Heart left ventricle (tissue), 13 donors: ENCODE measurements around the gene RNF217.

Experiments used
- POLR2A ChIP-seq, 2 donors: fragments of 450-650 bp; IDR thresholded peaks; one replicate each; pipeline ENCODE4 v1.6.1; 2017; ENCODE audit warnings: antibody characterized with exemption in 2 of 2, mild to moderate bottlenecking in 2 of 2, moderate library complexity in 2 of 2
- TF ChIP-seq, protein P1 (sequence below), 12 donors: fragments of 200-600 bp; sonication (generic) in 4 of 12; IDR thresholded peaks; one replicate each; pipeline versions ENCODE4 v1.5.0 to v1.8.0; 2018 to 2022; ENCODE audit warnings: antibody characterized with exemption in 12 of 12, mild to moderate bottlenecking in 5 of 12
- donor health status: ischemic (EF 13 %, LVEDD 7.1; RV severe dilation, severe dysfunction).
- donor health status: DM: no; HTN: yes; CAD: no.
- donor health status: DM: no; HTN: no; CAD: no.
- donor health status: ischemic (EF 25% LVEDD 6.9; RV normal size, moderate dysfunction).
- donor health status: ischemic (EF 25% LVEDD 5.7; RV mildly dilated, moderate dysfunction).
- donor health status: ischemic (EF 35%, LVEDD 5.7; RV mildly dilated, moderate dysfunction).
- donor health status: nonischemic (EF 11% LVEDD 7.7; RV severe dilation, severe dysfunction).
- donor health status: DM: yes; HTN: yes; CAD: no.
- donor health status: PGD.
- donor health status: ischemic (EF 29% LVEDD 5.4; RV normal size, mild dysfunction).
- donor health status: nonischemic (EF 23%, LVEDD 6.1; RV moderate dilation, normal function).

DNA sequence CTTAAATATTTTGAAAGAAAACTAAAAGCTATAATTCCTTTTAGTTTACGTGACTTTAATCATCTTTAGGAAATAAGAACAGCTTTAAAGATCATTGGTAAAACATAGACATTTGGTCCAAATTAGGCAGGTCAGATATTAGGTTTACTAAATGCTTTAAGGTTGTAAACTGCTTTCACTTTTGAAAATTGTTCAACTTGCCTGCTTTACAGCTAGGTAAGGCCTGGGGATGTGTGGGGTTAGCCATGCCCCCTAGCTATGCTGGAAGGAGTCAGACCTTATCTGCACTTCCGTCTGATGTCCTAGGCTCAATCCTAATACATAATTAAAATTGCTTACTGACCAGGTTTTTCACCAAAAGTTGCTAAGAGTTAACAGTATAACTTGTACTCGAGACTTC, 160.8 kb downstream of the RNF217 start:
- TF ChIP-seq, protein P1, sequence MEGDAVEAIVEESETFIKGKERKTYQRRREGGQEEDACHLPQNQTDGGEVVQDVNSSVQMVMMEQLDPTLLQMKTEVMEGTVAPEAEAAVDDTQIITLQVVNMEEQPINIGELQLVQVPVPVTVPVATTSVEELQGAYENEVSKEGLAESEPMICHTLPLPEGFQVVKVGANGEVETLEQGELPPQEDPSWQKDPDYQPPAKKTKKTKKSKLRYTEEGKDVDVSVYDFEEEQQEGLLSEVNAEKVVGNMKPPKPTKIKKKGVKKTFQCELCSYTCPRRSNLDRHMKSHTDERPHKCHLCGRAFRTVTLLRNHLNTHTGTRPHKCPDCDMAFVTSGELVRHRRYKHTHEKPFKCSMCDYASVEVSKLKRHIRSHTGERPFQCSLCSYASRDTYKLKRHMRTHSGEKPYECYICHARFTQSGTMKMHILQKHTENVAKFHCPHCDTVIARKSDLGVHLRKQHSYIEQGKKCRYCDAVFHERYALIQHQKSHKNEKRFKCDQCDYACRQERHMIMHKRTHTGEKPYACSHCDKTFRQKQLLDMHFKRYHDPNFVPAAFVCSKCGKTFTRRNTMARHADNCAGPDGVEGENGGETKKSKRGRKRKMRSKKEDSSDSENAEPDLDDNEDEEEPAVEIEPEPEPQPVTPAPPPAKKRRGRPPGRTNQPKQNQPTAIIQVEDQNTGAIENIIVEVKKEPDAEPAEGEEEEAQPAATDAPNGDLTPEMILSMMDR (IDR thresholded peaks at IDR 0.05): no peak
- TF ChIP-seq POLR2A (IDR thresholded peaks at IDR 0.05): no peak
